ENCODE results near the gene RUSC2. TPM values are rescaled to one million over a fixed set of nuclear protein-coding genes. Genes with fewer than 3 reads are reported as not detected.

The RUSC2 gene
- polyA plus RNA-seq, 2 of the 4 experiments (the other 2 are of a cell fraction): 15.9 to 21.2 TPM

GRCh38 chr9:35518225-35518821 is 28.4 kb downstream of the RUSC2 start (continued):
- TF ChIP-seq BHLHE40 (IDR thresholded peaks at IDR 0.05; ENCODE audit: low read depth, low read length): no peak
- no peak for TF ChIP-seq RFX5 (IDR thresholded peaks at IDR 0.05)
- no peak for TF ChIP-seq EHMT2 (IDR thresholded peaks at IDR 0.05; ENCODE audit: low read depth)
- TF ChIP-seq REST (IDR thresholded peaks at IDR 0.05): no peak
- 0 out of 2 replicates have a peak, but pooled peaks have one; percentile 29 for TF ChIP-seq RARB (CRISPR knock-in tag; IDR thresholded peaks at IDR 0.05)
- no peak for TF ChIP-seq CHD4 (IDR thresholded peaks at IDR 0.05; ENCODE audit: borderline replicate concordance)
- peak; percentile 99 for TF ChIP-seq EP300 (IDR thresholded peaks at IDR 0.05)
- TF ChIP-seq CEBPB (IDR thresholded peaks at IDR 0.05): peak; percentile 91 to 95
- no peak for TF ChIP-seq ZC3H11A (IDR thresholded peaks at IDR 0.05)
- no peak for TF ChIP-seq CHD2 (IDR thresholded peaks at IDR 0.05; ENCODE audit: low read length, partially characterized antibody)
- TF ChIP-seq ATOH8 (CRISPR knock-in tag; IDR thresholded peaks at IDR 0.05; ENCODE audit: low read depth): no peak; the same call in 1 of the 2 replicates
- TF ChIP-seq NR3C1 (IDR thresholded peaks at IDR 0.05): no peak
- no peak for TF ChIP-seq ZSCAN20 (CRISPR knock-in tag; IDR thresholded peaks at IDR 0.05)
- no peak for TF ChIP-seq HEYL (CRISPR knock-in tag; IDR thresholded peaks at IDR 0.05)
- no peak for TF ChIP-seq HDAC2 (IDR thresholded peaks at IDR 0.05)
- peak; percentile 74 for TF ChIP-seq MAFK (IDR thresholded peaks at IDR 0.05; ENCODE audit: partially characterized antibody)
- peak; percentile 98 to 99 for TF ChIP-seq JUN (IDR thresholded peaks at IDR 0.05)
- no peak for TF ChIP-seq MYC (IDR thresholded peaks at IDR 0.05; ENCODE audit: borderline replicate concordance, low read length)
- no peak for TF ChIP-seq TFCP2L1 (CRISPR knock-in tag; IDR thresholded peaks at IDR 0.05)
- TF ChIP-seq EHF (CRISPR knock-in tag; IDR thresholded peaks at IDR 0.05): no peak
- TF ChIP-seq PHF8 (IDR thresholded peaks at IDR 0.05; ENCODE audit: borderline replicate concordance, low read depth): no peak
- no peak; the same call in 1 of the 2 replicates for TF ChIP-seq POLR2AphosphoS2 (conservative IDR thresholded peaks at IDR 0.05; ENCODE audit: low read length)
- peak; percentile 100 for TF ChIP-seq GATA3 (IDR thresholded peaks at IDR 0.05; ENCODE audit: borderline replicate concordance)
- peak; percentile 93 for TF ChIP-seq PBX3 (IDR thresholded peaks at IDR 0.05)
- no peak for TF ChIP-seq MAZ (IDR thresholded peaks at IDR 0.05; ENCODE audit: borderline replicate concordance, low read depth, low read length)
- TF ChIP-seq ELK1 (IDR thresholded peaks at IDR 0.05; ENCODE audit: low read depth, low read length): no peak
- no peak for TF ChIP-seq ZNF302 (CRISPR knock-in tag; IDR thresholded peaks at IDR 0.05)
- TF ChIP-seq FOSL2 (IDR thresholded peaks at IDR 0.05): peak; percentile 91
- TF ChIP-seq FOSL2 (CRISPR knock-in tag; IDR thresholded peaks at IDR 0.05): peak; percentile 91
- no peak for TF ChIP-seq KDM5A (IDR thresholded peaks at IDR 0.05)
- TF ChIP-seq RCOR1 (IDR thresholded peaks at IDR 0.05; ENCODE audit: low read depth, low read length): no peak
- TF ChIP-seq E2F6 (IDR thresholded peaks at IDR 0.05; ENCODE audit: borderline replicate concordance, low read depth): peak; percentile 25; the same call in 1 of the 2 replicates
- no peak for TF ChIP-seq TP53 (CRISPR knock-in tag; IDR thresholded peaks at IDR 0.05)
- TF ChIP-seq ESRRA (IDR thresholded peaks at IDR 0.05; ENCODE audit: borderline replicate concordance, low read length): no peak
- peak; percentile 61; the same call in 1 of the 2 replicates for TF ChIP-seq HOXB13 (CRISPR knock-in tag; IDR thresholded peaks at IDR 0.05; ENCODE audit: low read depth)
